Subcutaneous adipose tissue (tissue), 4 donors: ENCODE measurements around the gene POLR1H. TPM values are rescaled to one million over a fixed set of nuclear protein-coding genes. Genes with fewer than 3 reads are reported as not detected.

Experiments used
- total RNA-seq, 4 donors: library from RNA; depleted of rRNA; stranded (reverse); fragments of >200 nt; gene quantifications; one replicate each; pipeline ENCODE4 v1.1.0, GENCODE V29; 2016
- TF ChIP-seq, protein P1 (sequence below): fragments of 450-650 bp; IDR thresholded peaks from one replicate; pipeline ENCODE4 v1.5.1; 2016; ENCODE audit warnings: low read depth, mild to moderate bottlenecking, control low read depth, antibody characterized with exemption, moderate library complexity

Gene POLR1H, protein sequence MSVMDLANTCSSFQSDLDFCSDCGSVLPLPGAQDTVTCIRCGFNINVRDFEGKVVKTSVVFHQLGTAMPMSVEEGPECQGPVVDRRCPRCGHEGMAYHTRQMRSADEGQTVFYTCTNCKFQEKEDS
- total RNA-seq, result 10 to 100 TPM; 12.8 to 23.8 (median 20.0) TPM

DNA sequence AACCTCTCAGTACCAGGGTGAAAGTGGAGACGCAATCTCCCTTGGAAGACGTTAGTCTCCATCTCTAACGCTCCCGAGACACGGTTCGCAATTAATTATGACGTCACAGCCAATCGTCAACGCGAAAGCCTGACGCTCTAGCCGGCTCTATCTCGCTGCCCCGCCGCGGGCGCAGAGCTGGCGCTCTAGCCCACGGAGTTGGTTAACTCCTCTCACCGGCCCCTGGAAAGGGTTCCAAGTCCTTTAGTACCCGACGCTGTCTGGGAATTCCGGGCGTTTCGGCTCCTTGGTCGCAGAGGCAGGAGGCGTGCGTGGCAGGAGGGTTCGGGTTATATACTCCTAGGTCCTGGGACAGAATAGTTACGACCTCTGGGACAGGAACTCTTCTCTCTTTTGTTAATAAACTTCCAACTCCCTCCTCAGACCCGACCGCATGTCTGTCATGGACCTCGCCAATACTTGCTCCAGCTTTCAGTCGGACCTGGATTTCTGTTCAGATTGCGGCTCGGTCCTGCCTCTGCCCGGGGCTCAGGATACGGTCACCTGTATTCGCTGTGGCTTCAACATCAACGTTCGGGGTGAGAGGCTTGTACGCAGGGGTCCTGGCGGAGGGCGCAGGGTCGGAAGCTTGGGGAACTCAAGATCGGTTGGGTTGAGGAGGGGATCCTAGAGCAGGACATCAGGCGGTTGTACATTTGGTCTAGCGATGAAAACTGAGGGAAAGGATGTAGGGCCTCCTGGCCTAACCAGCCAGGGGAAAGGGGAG is at the start of gene POLR1H:
Gene POLR1H, plus strand, starts transcription at position 174 of the 766 bp plus-strand sequence. Its CDS starts 260 bp downstream, at position 434.
- TF ChIP-seq, protein P1, sequence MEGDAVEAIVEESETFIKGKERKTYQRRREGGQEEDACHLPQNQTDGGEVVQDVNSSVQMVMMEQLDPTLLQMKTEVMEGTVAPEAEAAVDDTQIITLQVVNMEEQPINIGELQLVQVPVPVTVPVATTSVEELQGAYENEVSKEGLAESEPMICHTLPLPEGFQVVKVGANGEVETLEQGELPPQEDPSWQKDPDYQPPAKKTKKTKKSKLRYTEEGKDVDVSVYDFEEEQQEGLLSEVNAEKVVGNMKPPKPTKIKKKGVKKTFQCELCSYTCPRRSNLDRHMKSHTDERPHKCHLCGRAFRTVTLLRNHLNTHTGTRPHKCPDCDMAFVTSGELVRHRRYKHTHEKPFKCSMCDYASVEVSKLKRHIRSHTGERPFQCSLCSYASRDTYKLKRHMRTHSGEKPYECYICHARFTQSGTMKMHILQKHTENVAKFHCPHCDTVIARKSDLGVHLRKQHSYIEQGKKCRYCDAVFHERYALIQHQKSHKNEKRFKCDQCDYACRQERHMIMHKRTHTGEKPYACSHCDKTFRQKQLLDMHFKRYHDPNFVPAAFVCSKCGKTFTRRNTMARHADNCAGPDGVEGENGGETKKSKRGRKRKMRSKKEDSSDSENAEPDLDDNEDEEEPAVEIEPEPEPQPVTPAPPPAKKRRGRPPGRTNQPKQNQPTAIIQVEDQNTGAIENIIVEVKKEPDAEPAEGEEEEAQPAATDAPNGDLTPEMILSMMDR, result no peak

DNA sequence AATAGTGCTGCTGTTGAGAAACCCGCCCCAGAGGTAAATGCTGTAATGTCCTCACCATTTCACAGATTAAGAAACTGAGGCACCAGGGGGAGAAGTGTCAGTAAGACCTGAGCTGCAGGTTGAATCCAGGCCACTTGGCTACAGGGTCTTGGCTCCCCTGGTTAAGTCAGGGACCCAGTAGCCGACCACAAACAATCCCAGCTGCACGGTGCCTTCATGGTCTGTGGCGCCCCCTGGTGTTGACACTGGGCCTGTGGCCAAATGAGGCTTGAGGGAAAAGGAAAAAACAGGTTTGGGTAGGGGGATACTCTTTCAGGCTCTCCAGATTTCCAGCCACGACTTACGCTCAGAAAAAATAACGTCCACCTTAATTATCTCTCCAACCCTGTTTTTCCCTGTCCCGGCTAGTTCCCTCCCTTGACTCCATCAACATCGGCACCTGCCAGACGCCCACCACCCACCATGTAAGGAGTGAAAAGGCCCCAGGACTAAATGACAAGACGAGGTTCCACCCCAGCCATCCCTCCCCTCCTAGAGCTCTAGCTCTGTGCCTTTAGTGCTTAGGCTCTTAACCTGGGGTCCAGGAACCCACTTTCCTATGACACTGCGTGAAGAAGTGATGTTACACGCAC is 47.7 kb upstream of the POLR1H start:
- TF ChIP-seq, protein P1, result no peak

- TF ChIP-seq, protein P1, result no peak
Observed at GRCh38 chr6:30019819-30020218, 41.2 kb upstream of the POLR1H start.

DNA sequence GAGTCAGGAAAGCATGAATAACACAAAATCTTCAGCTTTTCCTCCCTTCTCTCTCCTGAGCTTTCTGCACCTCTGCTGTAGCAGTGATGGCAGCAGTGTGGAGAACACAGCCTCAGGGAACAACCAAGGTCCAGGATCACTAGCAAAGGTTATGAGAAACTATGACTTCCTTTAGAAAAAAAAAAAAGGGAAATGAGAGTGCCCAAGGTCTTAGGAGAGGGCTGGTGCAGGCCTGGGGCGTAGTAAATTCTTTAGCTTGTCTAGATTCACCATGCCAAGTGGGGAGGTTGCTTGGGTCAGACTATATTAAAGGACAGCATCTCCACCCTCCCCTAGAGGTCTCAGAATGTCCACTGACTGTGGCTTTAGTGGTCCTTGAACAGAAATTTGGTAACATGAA is 40.4 kb upstream of the POLR1H start:
- TF ChIP-seq, protein P1, result no peak

DNA sequence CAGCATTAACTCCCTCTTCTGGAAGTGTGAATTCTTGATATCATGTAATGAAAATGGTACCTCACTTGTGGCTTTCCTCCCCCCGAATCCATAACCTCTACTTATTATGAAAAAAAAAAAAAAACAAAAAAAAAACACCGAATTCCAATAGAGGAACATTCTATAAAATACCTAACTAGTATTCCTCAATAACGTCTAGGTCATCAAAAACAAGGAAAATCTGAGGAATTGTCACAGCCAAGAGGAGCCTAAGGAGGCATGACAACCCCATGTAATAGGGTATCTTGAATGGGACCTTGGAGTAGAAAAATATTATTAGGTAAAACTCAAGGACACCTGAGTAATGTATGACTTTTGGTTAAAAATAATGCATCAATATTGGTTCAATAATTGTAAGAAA is 38.9 kb upstream of the POLR1H start:
- TF ChIP-seq, protein P1, result no peak

- TF ChIP-seq, protein P1, result no peak
Observed at GRCh38 chr6:30025186-30025585, 35.9 kb upstream of the POLR1H start.

GRCh38 chr6:30029588-30029987 is 31.5 kb upstream of the POLR1H start:
- TF ChIP-seq, protein P1, result no peak
